Measurements from ENCODE around the gene PTPRR. TPM values are rescaled to one million over a fixed set of nuclear protein-coding genes. Genes with fewer than 3 reads are reported as not detected.

Gene PTPRR
- total RNA-seq, 4 donors from 2014 or later = 0.19 TPM; not detected in 3

- no peak overlapping the region for H3K4me3 ChIP-seq
- no peak overlapping the region for H3K27ac ChIP-seq
- no peaks in the 10 kb centered on the region for H3K9me3 ChIP-seq
- TF ChIP-seq CTCF (IDR thresholded peaks at IDR 0.05) = no peak
- no peak for TF ChIP-seq POLR2A (IDR thresholded peaks at IDR 0.05)
- 88 to 90% methylated on average over 5 of the region's 5 CpGs for WGBS, 2 donors
- intact Hi-C loops (cut with DNase I) = no loop called here
- no peaks in the 10 kb centered on the region for H3K36me3 ChIP-seq
- no peaks in the 10 kb centered on the region for H3K27me3 ChIP-seq
- no peaks in the 10 kb centered on the region for H3K4me1 ChIP-seq
- no peak for DNase-seq
Measured at GRCh38 chr12:70892593-70892992, 27.9 kb downstream of the PTPRR start.

- no peak for TF ChIP-seq POLR2A (IDR thresholded peaks at IDR 0.05)
- no peak for TF ChIP-seq CTCF (IDR thresholded peaks at IDR 0.05)
- H3K9me3 ChIP-seq = no peaks in the 10 kb centered on the region
- intact Hi-C loops (cut with DNase I) = no loop called here
- no peak for DNase-seq
- 64 to 73% methylated on average over 1 of the region's 1 CpG for WGBS, 2 donors
- H3K4me1 ChIP-seq = no peaks in the 10 kb centered on the region
- no peak overlapping the region for H3K4me3 ChIP-seq
- no peaks in the 10 kb centered on the region for H3K27me3 ChIP-seq
- no peak overlapping the region for H3K27ac ChIP-seq
- no peaks in the 10 kb centered on the region for H3K36me3 ChIP-seq
Measured at GRCh38 chr12:70890895-70891832, 29.4 kb downstream of the PTPRR start.

GRCh38 chr12:70885956-70886355 is 34.6 kb downstream of the PTPRR start:
- no peaks in the 10 kb centered on the region for H3K4me1 ChIP-seq
- no peak overlapping the region for H3K27ac ChIP-seq
- H3K9me3 ChIP-seq = no peaks in the 10 kb centered on the region
- intact Hi-C loops (cut with DNase I) = no loop called here
- no peaks in the 10 kb centered on the region for H3K36me3 ChIP-seq
- WGBS, 2 donors = 53 to 63% methylated on average over 3 of the region's 3 CpGs
- no peak for DNase-seq
- no peaks in the 10 kb centered on the region for H3K27me3 ChIP-seq
- TF ChIP-seq CTCF (IDR thresholded peaks at IDR 0.05) (no peak), POLR2A (IDR thresholded peaks at IDR 0.05) (no peak)
- H3K4me3 ChIP-seq = no peak overlapping the region

GRCh38 chr12:70883855-70884254 is 36.7 kb downstream of the PTPRR start:
- H3K4me3 ChIP-seq = no peak overlapping the region
- H3K27me3 ChIP-seq = no peaks in the 10 kb centered on the region
- TF ChIP-seq POLR2A (IDR thresholded peaks at IDR 0.05) = no peak
- no peak for TF ChIP-seq CTCF (IDR thresholded peaks at IDR 0.05)
- H3K4me1 ChIP-seq = no peaks in the 10 kb centered on the region
- intact Hi-C loops (cut with DNase I) = no loop called here
- DNase-seq = no peak
- no peaks in the 10 kb centered on the region for H3K9me3 ChIP-seq
- no peaks in the 10 kb centered on the region for H3K36me3 ChIP-seq
- 0 to 22% methylated on average over 1 of the region's 1 CpG for WGBS, 2 donors
- no peak overlapping the region for H3K27ac ChIP-seq

GRCh38 chr12:70880744-70881143 is 39.8 kb downstream of the PTPRR start:
- Histone ChIP-seq H3K4me1 (no peaks in the 10 kb centered on the region), H3K27ac (no peak overlapping the region), H3K36me3 (no peaks in the 10 kb centered on the region), H3K9me3 (no peaks in the 10 kb centered on the region), H3K4me3 (no peak overlapping the region), H3K27me3 (no peaks in the 10 kb centered on the region)
- 67 to 95% methylated on average over 1 of the region's 1 CpG for WGBS, 2 donors
- intact Hi-C loops (cut with DNase I) = no loop called here
- DNase-seq = no peak
- TF ChIP-seq POLR2A (IDR thresholded peaks at IDR 0.05) = no peak
- no peak for TF ChIP-seq CTCF (IDR thresholded peaks at IDR 0.05)

Measured in esophagus squamous epithelium (tissue), 5 donors.